ENCODE data around the gene GABRR3.

Gene GABRR3

DNA sequence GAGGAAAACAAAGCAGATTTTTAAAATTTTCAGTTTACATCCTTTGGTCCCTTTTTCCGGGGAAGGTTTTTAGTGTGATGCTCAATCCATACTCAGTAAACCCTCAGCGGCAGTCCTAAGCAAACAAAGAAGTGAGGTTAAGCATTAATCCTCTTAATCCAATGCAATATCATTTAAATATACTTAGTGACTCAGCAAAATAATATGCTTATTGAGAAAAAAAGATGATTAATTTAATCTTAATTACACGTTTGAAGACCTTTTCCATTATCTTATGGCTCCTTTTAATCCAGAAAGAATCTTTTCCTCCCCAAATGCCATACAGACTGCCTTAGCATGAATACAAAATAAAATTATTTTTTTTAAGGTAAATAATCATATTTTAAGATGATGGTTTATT lies at the start of gene GABRR3:
Gene GABRR3 (minus strand): TSS at position 108 of the 400 bp plus-strand sequence. CDS start 328 bp downstream, outside the sequence.
- no peak for DNase-seq
- no peak for ATAC-seq

DNA sequence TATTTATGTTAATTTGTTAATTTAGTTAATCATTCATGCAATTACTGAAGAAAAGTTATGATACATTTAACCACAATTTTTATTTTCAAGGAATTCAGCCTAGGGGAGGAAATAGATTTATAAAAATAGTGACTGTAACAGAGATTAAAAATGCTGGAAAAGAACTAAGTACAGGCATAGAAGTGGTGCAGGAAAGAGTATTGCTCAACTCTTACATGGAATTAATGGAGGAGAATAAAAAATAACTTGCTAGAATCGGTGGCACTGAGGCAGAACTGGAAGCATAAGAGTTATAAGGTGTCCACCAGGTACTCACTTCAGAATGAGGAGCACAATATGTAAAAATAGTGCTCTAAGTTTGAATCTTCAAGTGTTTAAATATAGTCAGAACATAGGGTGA lies 38.4 kb upstream of the GABRR3 start:
- no peak for ATAC-seq
- no peak for DNase-seq

DNA sequence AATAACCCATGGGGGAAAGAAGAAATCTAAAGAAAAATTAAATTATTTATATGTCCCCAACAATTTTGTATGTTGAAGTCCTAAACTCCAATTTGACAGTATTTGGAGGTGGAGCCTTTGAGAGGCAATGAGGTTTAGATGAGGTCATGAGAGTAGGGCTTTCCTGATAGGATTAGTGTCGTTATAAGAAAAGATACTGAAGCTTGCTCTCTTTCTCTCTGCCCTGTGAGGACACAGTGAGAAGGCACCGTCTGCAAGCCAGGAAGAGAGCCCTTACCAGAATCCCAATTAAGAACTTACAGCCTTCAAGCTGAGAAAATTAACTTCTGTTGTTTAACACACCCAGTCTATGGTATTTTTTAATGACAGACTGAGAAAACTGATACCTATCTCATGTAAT lies 35.7 kb upstream of the GABRR3 start:
- DNase-seq, result no peak

DNA sequence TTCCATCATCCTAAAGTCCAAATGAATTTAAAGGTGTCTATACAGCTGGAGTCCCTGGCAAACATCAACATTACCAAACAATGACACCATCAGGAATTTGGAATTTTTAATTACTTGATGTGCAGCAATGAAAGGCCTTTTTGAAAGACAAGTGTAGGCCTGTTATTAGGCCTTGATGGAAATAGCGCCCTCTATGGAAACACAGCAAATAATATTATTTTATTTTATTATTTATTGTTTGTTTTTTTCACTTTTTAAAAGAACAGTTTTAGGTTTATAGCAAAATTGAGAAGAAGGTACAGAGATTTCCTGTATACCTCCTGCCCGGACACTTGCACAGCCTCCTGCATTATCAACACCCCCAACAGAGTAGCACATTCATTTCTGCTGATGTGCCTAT lies 33.7 kb upstream of the GABRR3 start:
- DNase-seq (no peak), ATAC-seq (no peak)

More for the DNA sequence above, 35.7 kb upstream of the GABRR3 start:
- ATAC-seq, result no peak

DNA sequence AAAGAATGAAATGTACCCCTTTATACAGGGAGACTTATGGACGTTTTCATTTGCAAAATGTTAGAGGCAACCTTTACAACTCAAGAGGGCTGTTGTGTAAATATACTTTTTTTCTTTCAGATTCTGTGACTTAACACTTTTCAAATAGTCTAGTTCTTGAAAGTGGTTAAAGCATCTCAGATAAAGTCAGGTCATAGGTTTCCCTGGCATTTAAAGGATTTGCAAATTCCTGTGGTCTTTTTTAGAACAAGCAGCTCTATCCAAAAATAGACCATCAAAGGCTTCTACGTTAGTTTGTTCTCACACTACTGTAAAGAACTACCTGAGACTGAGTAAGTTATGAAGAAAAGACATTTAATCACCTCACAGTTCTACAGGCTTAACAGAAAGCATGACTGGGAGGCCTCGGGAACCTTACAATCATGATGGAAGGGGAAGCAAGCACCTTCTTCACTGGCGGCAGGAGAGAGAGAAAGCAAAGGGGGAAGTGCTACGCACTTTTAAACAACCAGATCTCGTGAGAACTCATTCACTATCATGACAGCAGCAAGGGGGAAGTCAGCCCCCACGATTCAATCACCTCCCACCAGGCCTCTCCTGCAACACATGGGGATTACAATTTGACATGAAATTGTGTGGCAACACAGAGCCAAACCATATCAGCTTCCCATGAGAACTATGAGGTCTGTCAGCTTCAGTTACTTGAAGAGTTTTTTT lies 23.3 kb upstream of the GABRR3 start:
- no peak for ATAC-seq

DNA sequence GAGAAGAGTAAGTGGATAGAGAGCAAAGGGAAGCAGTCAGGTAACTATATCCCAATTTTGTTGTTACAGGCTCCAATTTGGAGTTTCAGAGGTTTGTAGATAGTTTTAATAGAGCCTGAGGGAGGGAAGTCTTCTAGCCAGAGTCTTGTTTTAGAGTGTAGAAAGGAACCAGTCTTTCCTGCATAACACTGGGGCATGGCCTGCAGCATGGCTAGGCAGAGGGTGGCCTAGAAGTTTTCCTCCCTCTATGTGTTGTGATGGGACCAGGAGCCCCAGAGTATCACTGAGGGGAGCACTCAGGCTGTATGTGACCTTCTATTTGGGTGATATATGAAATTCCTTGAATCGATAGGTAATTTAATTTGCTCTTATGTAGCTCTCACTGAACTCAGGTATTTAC lies 22.5 kb upstream of the GABRR3 start:
- no peak for ATAC-seq
- no peak for DNase-seq

More for the DNA sequence above, 23.3 kb upstream of the GABRR3 start:
- DNase-seq, result no peak

DNA sequence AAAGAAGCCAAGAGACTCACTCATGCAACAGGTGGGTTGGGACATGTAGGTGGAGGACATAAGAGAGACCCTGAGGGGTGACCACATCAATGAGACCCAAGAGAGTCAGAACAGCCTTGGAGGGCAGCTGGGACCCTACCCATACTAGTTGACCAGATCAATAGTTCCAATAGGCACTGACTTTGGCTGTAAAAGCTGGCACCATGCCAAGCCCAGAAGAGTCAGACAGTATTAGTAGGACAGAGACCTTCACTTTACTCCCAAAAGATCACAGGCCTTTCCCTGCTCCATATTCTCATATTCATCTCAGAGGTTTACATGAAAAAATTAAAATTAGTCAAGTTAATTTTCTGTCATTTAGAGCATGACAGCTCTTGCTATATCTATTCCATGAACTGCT lies 20.9 kb upstream of the GABRR3 start:
- ATAC-seq, result no peak
- no peak for DNase-seq

DNA sequence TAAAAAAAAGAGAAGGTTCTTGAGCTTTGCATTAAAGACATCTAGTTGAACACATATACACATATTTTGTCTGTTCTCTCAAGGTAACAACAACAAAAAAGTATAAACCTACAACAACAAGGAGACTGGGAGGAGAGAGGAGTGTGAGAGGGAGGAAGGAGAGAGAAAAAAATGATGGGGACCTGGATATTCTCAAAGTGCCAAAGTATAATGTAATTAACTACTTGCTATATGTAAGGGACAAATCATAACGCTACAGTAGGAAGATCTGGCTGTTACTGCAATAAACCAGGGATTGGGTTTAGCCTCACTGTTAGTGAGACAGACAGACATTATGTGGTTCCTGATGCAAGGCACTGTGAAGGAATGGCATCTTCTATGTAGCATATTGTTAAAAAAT lies 14.2 kb upstream of the GABRR3 start:
- DNase-seq (no peak), ATAC-seq (no peak)

DNA sequence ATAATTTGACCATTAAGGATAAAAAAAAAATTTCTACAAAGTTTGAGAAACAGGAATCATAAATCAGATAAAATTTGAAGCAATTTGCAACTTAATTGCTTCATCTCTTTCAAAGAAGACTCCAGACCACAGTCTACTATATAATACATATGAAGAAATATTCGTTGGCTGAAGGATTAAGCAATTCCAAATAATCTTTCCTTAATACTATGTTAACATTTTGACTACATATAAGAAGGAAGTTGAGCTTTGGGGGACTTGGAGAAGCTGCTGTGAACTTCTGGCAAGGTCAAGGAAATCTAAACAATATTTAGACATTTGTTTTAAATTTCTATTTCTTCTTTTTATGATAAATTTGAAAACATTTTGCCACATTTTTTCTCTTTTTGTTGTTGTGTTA lies 13.5 kb upstream of the GABRR3 start:
- DNase-seq (no peak), ATAC-seq (no peak)

DNA sequence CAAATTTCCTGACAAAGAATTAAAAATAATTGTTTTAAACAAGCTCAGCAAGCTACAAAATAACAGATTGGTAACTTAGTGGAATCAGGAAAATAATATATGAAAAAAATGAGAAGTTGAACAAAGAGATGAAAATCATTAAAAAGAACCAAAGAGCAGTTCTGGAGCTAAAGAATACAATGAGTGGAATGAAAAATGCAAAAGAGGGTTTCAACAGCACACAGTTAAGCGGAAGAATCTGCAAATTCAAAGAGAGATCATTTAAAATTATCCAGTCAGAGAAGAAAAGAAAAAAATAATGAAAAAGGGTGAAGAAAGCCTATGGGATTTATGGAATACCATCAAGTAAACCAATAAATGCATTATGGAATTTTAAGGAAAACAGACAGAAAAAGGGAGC lies 6.2 kb upstream of the GABRR3 start:
- no peak for ATAC-seq

DNA sequence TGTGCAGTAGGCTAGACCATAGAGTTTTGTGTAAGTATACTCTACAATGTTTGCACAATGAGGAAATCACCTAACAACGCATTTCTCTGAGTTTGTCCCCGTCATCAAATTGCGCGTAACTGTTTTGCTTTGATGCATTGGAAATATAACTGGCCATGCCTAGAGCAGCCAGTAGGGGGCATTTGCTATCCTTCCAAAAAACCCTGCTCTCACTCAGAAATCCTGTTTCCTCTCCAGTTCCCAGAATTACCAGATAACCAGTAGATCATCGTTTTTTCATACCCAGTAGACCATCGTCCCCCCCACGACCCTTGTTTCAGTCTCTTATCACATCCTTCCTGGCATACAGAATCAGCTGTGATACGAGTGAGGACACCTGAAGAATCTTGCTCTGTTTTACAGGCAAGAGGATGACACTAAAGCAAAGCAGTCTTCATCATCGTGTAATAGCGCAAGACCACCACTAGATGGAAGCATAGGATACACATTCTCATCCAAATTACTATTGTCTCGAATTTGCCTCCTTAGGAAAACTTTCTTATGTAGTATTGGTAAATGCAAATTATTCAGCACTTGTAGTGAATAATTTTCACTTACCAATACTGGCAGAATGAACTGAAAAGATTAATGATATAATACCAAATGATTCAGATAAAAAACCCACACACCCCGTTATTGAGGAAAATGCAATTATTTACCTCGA lies 4.4 kb upstream of the GABRR3 start:
- peak; percentile 70 for DNase-seq

More for the DNA sequence above, 6.2 kb upstream of the GABRR3 start:
- no peak for DNase-seq

DNA sequence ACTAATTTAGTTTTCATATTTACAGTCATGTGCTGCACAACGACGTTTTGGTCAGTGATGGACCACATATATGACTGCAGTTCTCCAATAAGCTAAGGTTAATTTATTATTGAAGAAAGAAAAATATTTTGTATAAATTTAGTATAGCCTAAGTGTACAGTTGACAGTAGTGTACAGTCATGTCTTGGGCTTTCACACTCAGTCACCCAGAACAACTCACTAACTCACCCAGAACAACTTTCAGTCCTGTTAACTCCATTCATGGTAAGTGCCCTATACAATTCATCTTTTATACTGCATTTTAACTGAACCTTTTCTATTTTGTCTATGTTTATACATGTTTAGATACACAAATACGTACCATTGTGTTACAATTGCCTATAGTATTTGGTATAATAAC lies 3.8 kb upstream of the GABRR3 start:
- DNase-seq, result no peak
- ATAC-seq, result peak; percentile 31

More for the DNA sequence above, 4.4 kb upstream of the GABRR3 start:
- peak; percentile 94 for ATAC-seq

DNA sequence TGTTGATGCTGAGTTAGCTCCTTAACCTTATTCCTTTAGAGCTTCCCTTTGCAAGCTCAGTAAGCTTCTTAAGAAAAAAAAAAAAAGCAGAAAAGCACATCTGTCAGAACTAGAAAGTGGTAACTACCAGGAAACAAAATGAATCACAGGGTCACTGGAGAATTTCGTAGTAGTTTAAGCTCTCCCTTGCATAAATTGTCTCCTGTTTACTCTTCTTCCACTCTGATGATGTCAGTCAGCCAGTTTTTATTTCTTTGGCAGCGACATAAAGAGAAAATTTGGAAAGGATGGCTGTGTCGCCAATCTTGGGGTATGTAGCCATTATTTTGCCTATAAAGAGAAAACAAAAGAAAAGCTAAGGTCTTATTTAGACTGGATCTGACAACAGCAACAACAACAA lies 3.2 kb upstream of the GABRR3 start:
- ATAC-seq, result no peak
- DNase-seq, result no peak

DNA sequence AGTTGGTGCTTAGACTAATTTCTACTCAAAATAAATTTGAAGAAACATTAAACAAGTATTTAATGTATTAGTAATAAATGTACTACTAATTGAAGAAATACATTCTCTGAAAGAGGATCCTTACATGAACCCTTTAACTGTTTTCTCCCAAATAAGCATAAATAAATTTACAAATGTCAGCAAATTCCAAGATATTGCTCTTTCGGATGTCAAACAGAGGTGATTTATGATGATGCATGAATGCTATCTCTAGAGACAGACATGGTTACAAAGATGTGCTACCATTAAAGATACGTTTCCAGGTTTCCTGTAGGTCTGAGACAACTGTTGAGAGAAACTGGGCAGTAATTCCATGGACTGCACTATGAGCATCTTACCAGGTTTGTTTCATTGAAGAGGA lies 629 bp downstream of the GABRR3 start:
- DNase-seq (no peak), ATAC-seq (no peak)

DNA sequence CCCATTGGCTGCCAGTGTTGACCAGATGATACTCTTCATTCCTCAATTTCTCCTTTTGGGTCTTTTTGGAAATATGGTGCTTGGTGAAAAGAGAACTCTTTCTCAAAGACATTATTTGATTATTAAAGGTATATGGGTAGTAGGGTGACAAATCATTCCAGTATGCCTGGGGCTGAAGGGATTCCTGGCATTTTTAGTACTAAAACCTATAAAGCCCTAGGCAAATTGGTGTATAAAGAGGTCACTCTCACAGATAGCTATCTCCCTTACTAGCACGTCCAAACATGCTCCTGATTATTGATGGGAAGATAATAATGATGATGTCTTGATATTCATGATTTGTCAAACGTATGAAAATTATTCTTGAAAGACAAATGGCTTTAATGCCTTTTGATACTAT lies 1.1 kb downstream of the GABRR3 start:
- ATAC-seq, result no peak

DNA sequence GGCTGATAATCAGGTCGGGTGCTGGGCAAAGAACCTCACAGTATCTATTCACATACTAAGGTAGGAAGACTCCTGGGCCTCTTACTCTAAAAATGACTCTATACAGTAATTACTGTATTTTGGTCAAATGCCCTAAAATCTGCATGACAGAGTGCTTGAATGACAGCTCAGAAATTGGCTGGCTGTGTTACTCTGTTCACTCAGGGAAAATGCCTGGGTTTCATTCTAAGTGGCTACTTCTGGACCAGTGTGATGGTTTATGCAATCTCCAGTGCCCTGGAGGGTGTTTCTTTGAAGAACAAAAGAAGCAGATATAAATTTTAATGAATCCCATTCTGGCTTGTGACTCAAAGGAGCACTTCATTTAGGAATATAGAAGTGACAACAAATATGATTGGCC lies 2.2 kb downstream of the GABRR3 start:
- ATAC-seq (peak; percentile 19), DNase-seq (no peak)

More for the DNA sequence above, 1.1 kb downstream of the GABRR3 start:
- no peak for DNase-seq

DNA sequence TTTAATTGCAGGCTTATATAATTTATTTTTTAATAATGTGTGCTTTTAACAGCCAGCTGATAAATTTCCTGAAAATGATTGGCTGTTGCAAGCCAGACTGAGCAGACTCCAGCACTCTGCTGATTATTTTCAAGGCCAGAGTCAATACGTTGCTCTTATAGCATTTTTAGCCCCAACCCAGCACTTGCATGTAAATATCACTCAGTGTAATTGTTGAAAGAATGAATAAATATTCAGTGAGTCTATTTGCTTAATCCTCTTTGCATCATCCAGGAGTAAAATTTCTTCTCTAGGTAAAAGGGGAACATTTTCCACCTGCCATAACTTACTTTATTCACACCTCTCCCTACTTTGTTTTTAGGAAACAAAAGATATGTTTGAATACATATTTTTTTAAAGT lies 2.9 kb downstream of the GABRR3 start:
- no peak for DNase-seq
- no peak for ATAC-seq

DNA sequence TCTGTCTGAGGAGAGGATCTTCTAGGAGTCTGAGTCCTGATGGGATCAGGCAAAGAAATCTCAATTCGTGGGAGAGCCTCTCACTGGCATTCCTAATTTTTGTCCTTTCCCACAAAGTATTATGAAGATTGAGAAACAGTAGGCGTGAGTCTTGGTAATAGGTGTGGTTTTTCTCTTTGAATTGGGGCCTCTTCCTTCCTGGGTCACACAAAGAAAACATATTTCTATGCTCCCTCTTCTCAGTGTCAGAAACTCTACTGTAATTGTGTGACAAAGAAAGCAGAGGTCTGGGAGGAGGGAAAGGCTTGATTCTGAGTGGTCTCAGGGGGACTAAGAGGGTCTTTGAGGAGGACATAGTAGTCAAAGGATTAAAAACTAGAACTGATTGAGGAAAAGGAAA lies 6.0 kb downstream of the GABRR3 start:
- DNase-seq (no peak), ATAC-seq (no peak)

DNA sequence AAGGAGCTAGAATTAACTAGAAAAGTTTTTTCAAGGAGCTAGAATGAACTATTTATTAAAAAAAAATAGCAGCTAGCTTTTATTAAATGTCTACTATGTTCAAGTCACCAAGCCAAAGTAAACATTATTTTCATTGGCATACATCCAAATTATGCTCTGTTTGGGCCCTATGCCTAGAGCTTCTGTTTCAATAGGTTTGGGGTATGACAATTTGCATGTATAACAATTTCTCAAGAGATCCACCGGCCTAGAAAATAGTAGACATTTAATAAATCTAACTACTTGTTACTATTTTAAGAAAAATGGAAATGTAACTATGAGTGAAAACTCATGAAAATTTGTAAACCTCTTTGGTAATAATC lies 8.0 kb downstream of the GABRR3 start:
- ATAC-seq (no peak), DNase-seq (no peak)

DNA sequence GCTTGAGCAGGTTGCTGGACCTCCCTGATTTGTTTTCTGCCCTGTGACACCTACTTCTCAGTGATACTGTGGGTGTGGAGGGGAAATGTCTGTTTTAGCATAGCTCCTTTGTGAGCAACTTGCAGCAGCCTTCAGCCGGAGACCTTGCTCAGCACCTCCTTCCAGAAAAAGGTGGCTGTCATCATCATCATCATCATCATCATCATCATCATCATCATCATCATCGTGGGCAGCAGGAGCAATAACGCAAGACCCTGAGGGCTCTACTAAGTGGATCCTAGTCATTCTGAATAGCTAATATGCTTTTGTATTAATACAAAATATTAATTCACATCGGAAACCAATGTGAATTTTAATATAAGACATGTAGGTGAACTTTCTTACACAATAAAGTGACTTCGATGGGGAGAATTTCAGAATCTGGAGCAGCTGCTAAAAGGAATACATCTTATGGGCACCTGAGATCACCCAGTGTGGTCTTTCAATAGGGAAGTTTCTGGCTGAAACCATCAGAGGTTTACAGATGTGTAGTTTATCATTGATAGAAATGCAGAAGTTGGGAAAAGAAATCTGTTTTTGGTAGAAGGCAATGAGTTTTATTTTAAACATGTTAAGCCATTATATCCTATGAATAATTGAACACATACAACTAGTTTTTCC lies 8.6 kb downstream of the GABRR3 start:
- DNase-seq (no peak), ATAC-seq (no peak)

DNA sequence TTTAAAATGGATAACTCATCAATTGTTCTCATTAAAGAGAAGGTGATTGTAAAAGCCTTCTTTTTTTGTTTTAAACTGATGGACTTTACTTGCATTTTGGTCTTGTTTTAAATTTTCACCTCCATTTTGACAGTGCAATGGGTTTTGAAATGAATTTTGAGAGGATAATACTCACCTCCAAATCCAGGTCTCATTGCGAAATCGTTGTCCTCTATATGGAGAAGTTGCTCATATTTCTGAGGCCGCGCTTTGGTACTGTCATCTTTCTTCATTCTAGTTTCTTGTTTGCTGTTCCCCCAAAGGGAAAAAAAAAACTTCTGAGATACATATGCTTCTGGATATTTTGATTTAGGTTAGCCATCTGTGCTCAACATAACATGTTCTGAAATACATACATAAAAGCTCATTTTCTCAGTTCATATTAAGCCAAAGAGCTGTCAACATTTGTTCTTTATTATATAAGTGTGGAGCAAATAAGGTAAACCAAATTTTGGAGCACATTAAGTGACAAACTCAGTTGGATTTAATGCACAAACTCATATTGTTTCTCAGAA lies 9.6 kb downstream of the GABRR3 start:
- DNase-seq, result no peak
- no peak for ATAC-seq

DNA sequence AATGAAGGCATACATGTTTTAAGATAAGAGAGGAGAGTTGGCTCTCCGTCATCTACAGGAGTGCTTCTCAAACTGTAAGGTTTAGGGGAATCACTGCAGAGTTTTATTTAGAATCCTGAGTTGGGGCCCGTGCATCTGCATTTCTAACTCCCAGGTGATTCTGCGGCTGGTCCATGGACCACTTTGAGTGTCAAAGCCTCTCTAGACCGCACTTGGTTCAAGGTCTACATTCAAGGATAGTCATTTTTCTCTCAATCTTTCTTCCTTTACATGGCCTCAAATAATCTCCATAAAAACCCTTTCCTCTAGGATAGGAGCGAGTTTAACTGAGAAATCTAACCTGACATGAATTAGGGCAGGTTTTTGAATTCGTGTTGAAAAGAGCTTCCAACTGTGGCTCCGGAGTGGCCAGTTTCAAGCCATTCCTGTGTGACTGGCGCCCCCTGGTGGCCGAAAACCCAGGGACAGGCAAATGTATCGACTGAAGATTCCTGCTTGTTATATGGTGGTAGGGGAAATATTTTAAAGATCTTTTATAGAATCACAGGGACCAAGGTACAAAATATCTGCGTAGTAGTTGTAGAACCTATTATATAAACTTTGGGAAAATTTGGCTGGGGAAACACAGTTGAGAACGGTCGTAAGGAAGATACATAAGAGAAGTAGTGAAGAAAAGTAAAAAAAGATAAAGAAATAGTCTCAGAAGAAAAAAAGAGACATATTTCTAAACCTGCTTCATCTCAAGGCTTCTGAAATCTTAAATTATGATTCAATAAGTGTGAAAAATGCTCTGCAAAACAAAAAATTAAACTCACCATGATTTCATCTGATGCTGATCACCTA lies 11.9 kb downstream of the GABRR3 start:
- ATAC-seq (peak; percentile 79), DNase-seq (peak; percentile 96)

Measured in stimulated activated naive CD8-positive, alpha-beta T cell treated with anti-CD3 and anti-CD28 coated beads, Interleukin-15, Interleukin-2, amounts not matched to agents 100 U/mL and 50 U/mL, for 24 hours (primary cell).